NK-92 treated with Interleukin-12 subunit alpha and Interleukin-12 subunit beta, amount 100 ng/mL, for 24 hours (cell line): ENCODE results near the gene PADI2.

Experiments used
- DNase-seq: peaks from one replicate; lab custom pipeline; 2025; lab: John Stamatoyannopoulos, UW

The PADI2 gene

DNA sequence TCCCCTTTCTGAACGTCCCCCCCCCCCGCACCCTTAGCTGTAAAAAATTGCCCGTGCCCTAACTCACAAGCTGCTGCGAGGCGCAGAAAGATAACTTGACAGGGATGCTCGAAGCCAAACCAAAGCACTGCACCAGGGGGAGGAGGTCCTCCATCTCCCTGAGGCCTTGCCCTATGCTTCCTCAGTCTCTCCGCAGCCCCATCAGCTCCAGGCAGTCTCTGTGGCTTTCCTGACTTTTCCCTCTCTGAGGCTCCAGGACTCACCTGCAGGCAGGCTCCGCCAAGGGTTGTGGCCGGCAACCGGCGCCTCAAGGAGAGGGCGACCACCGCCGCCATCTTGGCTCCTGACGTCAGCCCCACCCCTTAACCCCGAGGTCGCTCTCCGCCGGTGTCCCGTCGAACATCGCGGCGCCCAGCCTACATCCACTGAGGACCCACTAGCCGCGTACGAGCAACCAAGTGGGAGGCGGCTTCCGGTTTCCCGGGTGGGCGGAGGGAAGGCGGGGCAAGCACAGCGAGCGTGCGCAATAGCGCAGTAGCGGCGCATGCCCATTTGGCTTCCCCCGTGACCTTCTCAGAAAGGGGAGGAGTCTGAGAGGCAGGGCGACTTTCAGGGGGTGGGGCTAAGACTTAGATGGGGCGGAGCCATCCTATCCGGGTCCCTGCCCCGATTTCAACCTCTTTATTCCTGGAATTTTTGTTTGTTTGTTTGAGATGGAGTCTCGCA, 65.4 kb downstream of the PADI2 start, which contains the start of gene SDHB:
SDHB (minus strand) TSS at position 348 of the 726 bp plus-strand sequence; CDS start at position 335, 13 bp downstream.
- peak; percentile 99 for DNase-seq

- no peak for DNase-seq
Measured at GRCh38 chr1:17053086-17053684, 66.1 kb downstream of the PADI2 start.

GRCh38 chr1:17052641-17053040, 66.6 kb downstream of the PADI2 start:
- no peak for DNase-seq

- no peak for DNase-seq
Measured at GRCh38 chr1:17052038-17052437, 67.2 kb downstream of the PADI2 start.

GRCh38 chr1:17047924-17048323, 71.3 kb downstream of the PADI2 start:
- no peak for DNase-seq

- no peak for DNase-seq
Measured at GRCh38 chr1:17046334-17046657, 73.0 kb downstream of the PADI2 start.

- no peak for DNase-seq
Measured at GRCh38 chr1:17045634-17046333, 73.5 kb downstream of the PADI2 start.

GRCh38 chr1:17045150-17045549, 74.1 kb downstream of the PADI2 start:
- no peak for DNase-seq

GRCh38 chr1:17043676-17044075, 75.6 kb downstream of the PADI2 start:
- no peak for DNase-seq

GRCh38 chr1:17040135-17040534, 79.1 kb downstream of the PADI2 start:
- no peak for DNase-seq

GRCh38 chr1:17039522-17039921, 79.7 kb downstream of the PADI2 start:
- no peak for DNase-seq

DNA sequence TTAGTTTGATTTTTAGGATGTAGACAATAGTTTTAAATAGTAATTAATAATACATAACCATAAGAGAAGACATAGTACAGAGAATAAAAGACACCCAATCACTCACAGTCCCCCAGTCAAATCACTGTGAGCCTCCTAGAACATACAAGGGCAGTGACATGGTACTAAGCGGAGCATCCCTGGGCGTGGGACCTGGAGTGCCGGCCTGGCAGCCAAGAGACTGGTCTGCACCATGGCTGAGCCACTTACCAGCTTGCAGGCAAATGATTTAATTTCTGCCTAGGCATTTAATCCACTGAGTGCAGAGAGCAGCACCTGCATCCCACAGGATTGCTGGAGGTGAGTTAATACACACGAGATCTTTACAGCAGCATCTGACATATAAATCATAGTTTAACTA, 85.8 kb downstream of the PADI2 start:
- DNase-seq = no peak

DNA sequence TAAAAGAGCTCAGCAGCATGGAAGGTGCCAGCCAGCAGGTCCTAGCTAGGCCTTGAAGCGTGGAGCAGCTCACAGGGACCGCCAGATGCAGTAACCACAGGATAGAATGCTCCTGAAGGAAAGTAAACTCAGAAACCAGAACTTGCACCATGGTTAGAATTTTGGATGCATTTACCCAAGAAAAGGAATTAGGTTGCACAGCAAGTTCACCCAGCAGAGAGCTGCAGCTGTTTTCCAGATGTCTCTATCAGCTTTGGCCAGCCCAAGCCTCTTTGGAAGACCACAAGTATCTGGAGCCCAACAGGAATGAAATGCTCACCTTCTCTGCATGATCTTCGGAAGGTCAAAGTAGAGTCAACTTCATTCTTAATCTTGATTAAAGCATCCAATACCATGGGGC, 86.5 kb downstream of the PADI2 start:
- DNase-seq = no peak

DNA sequence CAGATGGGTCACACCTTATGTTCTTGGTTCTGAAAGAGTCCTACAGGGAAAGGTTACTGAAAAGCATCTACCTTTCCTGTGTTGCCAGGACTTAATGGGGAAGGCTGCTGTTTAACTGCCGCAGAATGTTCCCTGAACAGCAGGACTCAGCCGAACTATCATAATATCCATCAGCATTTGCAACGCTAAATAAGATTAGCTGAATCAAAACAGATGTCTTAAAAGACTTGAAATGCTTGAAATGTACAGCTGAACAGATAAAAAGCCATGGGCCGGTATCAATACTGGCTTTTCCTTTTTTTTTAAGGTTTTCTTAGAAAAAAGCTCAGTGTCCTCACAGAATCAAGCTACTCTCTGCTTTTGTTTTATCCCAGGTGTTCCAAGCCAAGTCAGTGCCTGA, 87.8 kb downstream of the PADI2 start:
- DNase-seq = no peak

DNA sequence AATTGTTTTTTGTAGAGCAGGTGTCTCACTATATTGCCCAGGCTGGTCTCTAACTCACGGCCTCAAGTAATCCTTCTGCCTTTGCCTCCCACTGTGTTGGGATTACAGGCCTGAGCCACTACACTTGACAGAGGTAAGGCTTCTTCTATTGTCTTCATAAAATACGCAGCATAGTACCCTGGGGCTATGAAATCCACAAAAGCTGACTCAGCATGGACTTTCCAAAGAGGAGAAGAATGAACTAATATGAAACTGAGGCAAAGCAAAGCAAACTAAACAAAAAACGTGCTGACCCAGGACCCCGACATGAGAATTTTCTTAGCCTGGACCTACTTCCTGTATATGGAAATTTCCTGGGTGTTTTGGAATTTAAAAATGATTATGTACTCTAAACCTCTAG, 89.0 kb downstream of the PADI2 start:
- DNase-seq = no peak

- DNase-seq = no peak
Measured at GRCh38 chr1:17028662-17029188, 90.5 kb downstream of the PADI2 start.

DNA sequence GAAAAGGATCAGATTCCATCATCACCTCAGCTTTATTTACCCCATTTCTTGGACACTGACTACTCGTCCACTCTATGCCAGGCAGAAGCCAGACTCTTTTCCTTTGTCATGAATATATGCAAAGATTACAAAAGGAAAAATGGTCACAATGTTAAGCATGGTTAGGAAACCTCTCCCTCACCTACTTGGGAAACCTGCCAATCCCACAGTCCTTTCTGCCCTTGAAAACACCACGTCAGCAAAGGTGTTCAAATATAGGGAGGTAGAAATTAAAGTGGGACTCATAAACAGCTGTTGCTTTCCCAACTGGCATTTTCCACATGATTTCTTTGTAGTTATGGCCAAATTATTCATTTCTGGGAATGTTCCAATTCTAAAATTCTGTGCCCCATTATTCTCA, 91.4 kb downstream of the PADI2 start:
- no peak for DNase-seq

GRCh38 chr1:17027403-17027802, 91.8 kb downstream of the PADI2 start:
- DNase-seq = no peak

- no peak for DNase-seq
Measured at GRCh38 chr1:17024721-17025120, 94.5 kb downstream of the PADI2 start.

GRCh38 chr1:17023573-17023972, 95.7 kb downstream of the PADI2 start:
- DNase-seq = no peak

DNA sequence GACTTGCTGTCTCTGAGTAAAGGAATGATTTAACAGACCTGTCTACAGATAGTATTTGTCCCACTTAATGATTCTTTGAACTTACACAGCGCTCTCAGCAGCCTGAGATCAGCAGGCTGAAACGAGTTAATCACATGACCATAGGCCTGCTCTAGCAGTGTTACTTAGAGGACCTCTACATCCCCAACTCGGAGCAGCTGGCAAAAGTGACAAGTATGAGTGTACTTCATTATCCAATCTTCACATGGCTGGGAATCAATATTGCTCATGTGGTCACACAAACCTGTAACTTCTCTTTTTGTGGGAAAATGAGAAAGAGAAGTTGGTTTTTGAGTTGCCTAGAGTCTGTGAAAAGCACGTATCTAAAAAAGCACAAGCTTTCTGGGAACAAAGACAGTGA, 96.1 kb downstream of the PADI2 start:
- DNase-seq = no peak

- no peak for DNase-seq
Measured at GRCh38 chr1:17021896-17022295, 97.4 kb downstream of the PADI2 start.

DNA sequence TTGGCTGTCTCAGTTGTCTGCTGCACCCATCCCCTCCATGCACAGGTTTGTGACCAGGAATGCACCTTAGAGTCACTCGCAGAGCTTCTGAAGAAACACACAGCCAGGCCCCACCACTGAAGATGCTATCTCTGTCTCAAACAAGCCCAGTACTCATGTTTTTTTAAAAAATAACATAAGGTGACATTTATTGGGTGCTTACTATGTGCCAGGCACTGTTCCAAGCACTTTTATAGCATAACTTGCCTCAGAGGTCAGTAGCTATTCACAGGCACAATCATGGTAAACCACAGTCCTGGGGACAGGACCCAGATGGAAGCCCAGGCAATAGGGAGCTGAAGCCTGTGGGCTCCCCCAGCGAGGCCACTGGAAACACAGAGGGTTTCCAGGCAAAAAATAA, 98.7 kb downstream of the PADI2 start:
- no peak for DNase-seq
